CD4-positive, alpha-beta T cell treated with Interleukin-17A for 1 hour (primary cell): Measurements from ENCODE around the gene VPS26A.
A peak's percentile ranks its signal among the peaks of the same experiment; 100 is the strongest.
"Not testable (repeated sequence)": the region's sequence is repeated elsewhere in the genome, so short reads cannot be mapped to it uniquely, and the experiment has no call there.

Experiments
- DNase-seq: peaks from one replicate; pipeline ENCODE4 v3.0.0-alpha.2; 2020

The VPS26A gene

GRCh38 chr10:69103784-69104183, 20.2 kb upstream of the VPS26A start:
- no peak for DNase-seq

- DNase-seq = no peak
These were observed 18.8 kb upstream of the VPS26A start for GRCh38 chr10:69104994-69105790.

GRCh38 chr10:69107176-69107490, 16.8 kb upstream of the VPS26A start:
- no peak for DNase-seq

GRCh38 chr10:69107699-69108098, 16.3 kb upstream of the VPS26A start:
- DNase-seq = peak; percentile 43

- no peak for DNase-seq
These were observed 4.1 kb upstream of the VPS26A start for GRCh38 chr10:69119896-69120295.

GRCh38 chr10:69123306-69123746, 652 bp upstream of the VPS26A start:
- no peak for DNase-seq

- peak; percentile 79 for DNase-seq
These were observed 738 bp downstream of the VPS26A start for GRCh38 chr10:69124563-69125268.

GRCh38 chr10:69125554-69125953, 1.6 kb downstream of the VPS26A start:
- DNase-seq = no peak

- DNase-seq = no peak
These were observed 6.3 kb downstream of the VPS26A start for GRCh38 chr10:69130251-69130650.

- DNase-seq = no peak
These were observed 16.0 kb downstream of the VPS26A start for GRCh38 chr10:69139961-69140360.

GRCh38 chr10:69141304-69141703, 17.3 kb downstream of the VPS26A start:
- DNase-seq = no peak

GRCh38 chr10:69142074-69142473, 18.1 kb downstream of the VPS26A start:
- DNase-seq = not testable (repeated sequence)

GRCh38 chr10:69142983-69143382, 19.0 kb downstream of the VPS26A start:
- no peak for DNase-seq

- no peak for DNase-seq
These were observed 21.4 kb downstream of the VPS26A start for GRCh38 chr10:69145329-69145728.

GRCh38 chr10:69145864-69146263, 21.9 kb downstream of the VPS26A start:
- DNase-seq = no peak

- DNase-seq = no peak
These were observed 22.8 kb downstream of the VPS26A start for GRCh38 chr10:69146759-69147158.

GRCh38 chr10:69151984-69152383, 28.0 kb downstream of the VPS26A start:
- no peak for DNase-seq

- DNase-seq = no peak
These were observed 29.2 kb downstream of the VPS26A start for GRCh38 chr10:69153227-69153626.

GRCh38 chr10:69160809-69161241, 36.8 kb downstream of the VPS26A start:
- DNase-seq = no peak

GRCh38 chr10:69168493-69168892, 44.5 kb downstream of the VPS26A start:
- DNase-seq = no peak

GRCh38 chr10:69172241-69172982, 48.4 kb downstream of the VPS26A start:
- no peak for DNase-seq

- DNase-seq = not testable (repeated sequence)
These were observed 51.3 kb downstream of the VPS26A start for GRCh38 chr10:69175326-69175725.

GRCh38 chr10:69176823-69177222, 52.8 kb downstream of the VPS26A start:
- DNase-seq = no peak
